SU-DHL-6 (cell line): ENCODE measurements around the gene ACAD10.
"Not testable (repeated sequence)": the region's sequence is repeated elsewhere in the genome, so short reads cannot be mapped to it uniquely, and the experiment has no call there.

Experiments used
- H2AFZ ChIP-seq: fragments of 200-600 bp; sonication (generic); 2 replicates; pipeline ENCODE4 v1.6.1; 2014; ENCODE audit warnings: low read depth, mild to moderate bottlenecking, moderate library complexity, mixed read lengths, antibody characterized with exemption, low read length; ENCODE audit not compliant: severe bottlenecking
- H3F3A ChIP-seq: fragments of 200-600 bp; shearing (Covaris generic); 2 replicates; pipeline ENCODE4 v1.6.0; 2016; ENCODE audit warnings: antibody characterized with exemption, mild to moderate bottlenecking; ENCODE audit not compliant: insufficient read depth
- H3K27ac ChIP-seq: fragments of 200-600 bp; sonication (generic); 2 replicates; pipeline ENCODE4 v1.5.1; 2016; ENCODE audit warnings: low read depth, mild to moderate bottlenecking, low read length, moderate library complexity, mixed read lengths
- H3K27me3 ChIP-seq: fragments of 200-600 bp; sonication (generic), shearing (Covaris generic); 2 replicates; pipeline ENCODE4 v1.6.0; 2014; ENCODE audit warnings: mild to moderate bottlenecking, low read length
- H3K36me3 ChIP-seq: fragments of 200-600 bp; sonication (generic); 2 replicates; pipeline ENCODE4 v1.6.1; 2014; ENCODE audit warnings: mild to moderate bottlenecking, low read length, mixed read lengths
- H3K4me2 ChIP-seq: fragments of 300-600, 200-600 bp; shearing (Covaris generic), sonication (generic); 2 replicates; pipeline ENCODE4 v1.6.0; 2014; ENCODE audit warnings: low read length, low read depth, mild to moderate bottlenecking; ENCODE audit not compliant: poor library complexity, severe bottlenecking
- H3K4me3 ChIP-seq: fragments of 200-600 bp; sonication (generic); 2 replicates; pipeline ENCODE4 v1.5.1; 2014; ENCODE audit warnings: antibody characterized with exemption, low read length, mild to moderate bottlenecking, mixed read lengths; ENCODE audit not compliant: insufficient read depth, poor library complexity, severe bottlenecking
- H3K79me2 ChIP-seq: fragments of 200-600 bp; sonication (generic); 2 replicates; pipeline ENCODE4 v1.6.1; 2014; ENCODE audit warnings: mild to moderate bottlenecking, low read length, moderate library complexity; ENCODE audit not compliant: insufficient read depth
- H3K9ac ChIP-seq: fragments of 200-600 bp; sonication (generic); 2 replicates; pipeline ENCODE4 v1.7.0; 2014; ENCODE audit warnings: mild to moderate bottlenecking, low read length
- H3K9me2 ChIP-seq: fragments of 200-600 bp; sonication (generic); replicated peaks from 2 replicates; pipeline ENCODE4 v1.6.1; 2014; ENCODE audit warnings: low read length; ENCODE audit not compliant: insufficient read depth
- H3K9me3 ChIP-seq: fragments of 200-600 bp; sonication (generic); 2 replicates; pipeline ENCODE4 v1.6.1; 2014; ENCODE audit warnings: low read length, mixed read lengths; ENCODE audit not compliant: insufficient read depth
- H4K20me1 ChIP-seq: fragments of 200-600 bp; sonication (generic); 2 replicates; pipeline ENCODE4 v1.6.1; 2014; ENCODE audit warnings: low read depth, mild to moderate bottlenecking, antibody characterized with exemption, low read length, moderate library complexity, mixed read lengths
- CTCF ChIP-seq: fragments of 200-600 bp; sonication (generic); IDR thresholded peaks from one replicate; pipeline ENCODE4 v1.5.1; 2017; ENCODE audit warnings: antibody characterized with exemption, mild to moderate bottlenecking, low read length, moderate library complexity; ENCODE audit not compliant: insufficient read depth, poor library complexity, severe bottlenecking
- EZH2phosphoT487 ChIP-seq: fragments of 200-600 bp; sonication (generic), shearing (Covaris generic); conservative IDR thresholded peaks from 2 replicates; pipeline ENCODE4 v1.6.1; 2018; ENCODE audit warnings: mild to moderate bottlenecking, antibody characterized with exemption, low read length, moderate library complexity, mixed read lengths

The ACAD10 gene

GRCh38 chr12:111761099-111761498 lies 75.2 kb downstream of the ACAD10 start:
- H3K27me3 ChIP-seq, result no peaks in the 10 kb centered on the region
- no peak overlapping the region for H3K9ac ChIP-seq
- TF ChIP-seq CTCF (no peak), EZH2phosphoT487 (no peak)
- H3K79me2 ChIP-seq, result no peaks in the 10 kb centered on the region
- no peak overlapping the region for H2AFZ ChIP-seq
- no peaks in the 10 kb centered on the region for H3K36me3 ChIP-seq
- no peaks in the 10 kb centered on the region for H4K20me1 ChIP-seq
- peaks cover 15% of the 10 kb centered on the region for H3F3A ChIP-seq
- H3K4me3 ChIP-seq, result no peak overlapping the region
- H3K9me2 ChIP-seq, result no peaks in the 10 kb centered on the region
- H3K9me3 ChIP-seq, result no peaks in the 10 kb centered on the region
- peak overlapping the region; percentile 36 for H3K4me2 ChIP-seq
- H3K27ac ChIP-seq, result peak overlapping the region; percentile 56; the same call in 1 of the 2 replicates

GRCh38 chr12:111761706-111762105 lies 75.9 kb downstream of the ACAD10 start:
- Histone ChIP-seq H3K9me2 (no peaks in the 10 kb centered on the region), H2AFZ (peak overlapping the region; percentile 7), H3K36me3 (no peaks in the 10 kb centered on the region), H3K9me3 (no peaks in the 10 kb centered on the region), H3K9ac (peak overlapping the region; percentile 18; the same call in 1 of the 2 replicates), H3K4me2 (peak overlapping the region; percentile 36), H3K27ac (peak overlapping the region; percentile 56), H3K79me2 (no peaks in the 10 kb centered on the region), H3K27me3 (no peaks in the 10 kb centered on the region), H3F3A (peaks cover 15% of the 10 kb centered on the region), H4K20me1 (no peaks in the 10 kb centered on the region), H3K4me3 (peak overlapping the region; percentile 13)
- TF ChIP-seq EZH2phosphoT487 (no peak), CTCF (no peak)

DNA sequence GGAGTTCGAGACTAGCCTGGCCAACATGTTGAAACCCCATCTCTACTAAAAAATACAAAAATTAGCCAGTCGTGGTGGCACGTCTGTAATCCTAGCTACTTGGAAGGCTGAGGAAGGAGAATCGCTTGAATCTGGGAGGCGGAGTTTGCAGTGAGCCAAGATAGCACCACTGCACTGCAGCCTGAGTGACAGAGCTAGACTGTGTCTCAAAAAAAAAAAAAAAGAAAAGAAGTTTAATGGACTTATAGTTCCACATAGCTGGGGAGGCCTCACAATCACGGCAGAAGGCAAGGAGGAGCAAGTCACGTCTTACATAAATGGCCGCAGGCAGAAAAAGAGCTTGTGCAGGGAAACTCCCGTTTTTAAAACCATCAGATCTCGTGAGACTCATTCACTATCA lies 77.7 kb downstream of the ACAD10 start:
- H3K9me2 ChIP-seq, H4K20me1 ChIP-seq, H3K9me3 ChIP-seq, H3K4me3 ChIP-seq, H3K9ac ChIP-seq, H3K36me3 ChIP-seq, H3K79me2 ChIP-seq, H3K27me3 ChIP-seq: not testable (repeated sequence)
- H3K4me2 ChIP-seq, result peak overlapping the region; percentile 52
- peaks cover 15% of the 10 kb centered on the region for H3F3A ChIP-seq
- H2AFZ ChIP-seq, result peak overlapping the region; percentile 5
- peak overlapping the region; percentile 68; the same call in 1 of the 2 replicates for H3K27ac ChIP-seq

DNA sequence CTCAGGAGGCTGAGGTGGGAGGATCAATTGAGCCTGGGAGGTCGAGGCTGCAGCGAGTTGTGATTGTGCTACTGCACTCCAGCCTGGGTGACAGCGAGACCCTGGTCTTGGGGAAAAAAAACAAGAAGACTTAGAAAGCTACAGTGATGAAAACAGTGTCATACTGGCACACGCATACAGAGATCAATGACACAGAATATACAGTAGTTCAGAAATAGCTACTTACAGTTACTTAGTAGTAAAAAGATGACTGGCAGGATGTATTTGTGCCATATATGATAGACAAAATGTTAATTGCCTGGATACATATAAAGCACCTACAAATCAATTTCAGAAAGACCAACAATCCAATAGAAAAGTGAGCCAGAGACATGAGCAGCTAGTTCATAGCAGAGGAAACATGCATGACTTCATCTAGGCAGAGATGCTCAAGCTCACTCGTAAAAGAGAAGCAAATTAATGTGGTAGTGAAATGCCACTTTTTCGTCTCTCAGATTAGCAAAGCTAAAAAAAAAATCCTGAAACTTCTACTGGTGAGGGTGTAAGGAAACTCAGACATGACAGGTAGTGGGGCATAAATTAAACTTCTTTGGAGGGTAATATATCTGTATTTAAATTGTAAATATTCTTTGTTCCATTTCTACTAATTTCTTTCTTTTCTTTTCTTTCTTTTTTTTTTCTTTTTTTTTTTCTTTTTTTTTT lies 78.4 kb downstream of the ACAD10 start:
- TF ChIP-seq CTCF, result no peak
- no peak for TF ChIP-seq EZH2phosphoT487
- Histone ChIP-seq H3K27me3 (no peaks in the 10 kb centered on the region), H3K9me3 (no peaks in the 10 kb centered on the region), H3K27ac (peak overlapping the region; percentile 68), H3K4me2 (peak overlapping the region; percentile 52), H3K9me2 (no peaks in the 10 kb centered on the region), H3K9ac (peak overlapping the region; percentile 13; the same call in 1 of the 2 replicates), H3K79me2 (no peaks in the 10 kb centered on the region), H3K36me3 (no peaks in the 10 kb centered on the region), H3F3A (peaks cover 15% of the 10 kb centered on the region), H2AFZ (peak overlapping the region; percentile 5), H4K20me1 (no peaks in the 10 kb centered on the region), H3K4me3 (no peak overlapping the region)
